Ishikawa (cell line): ENCODE measurements around the gene NUP133.

Experiments used
- CEBPB ChIP-seq: IDR thresholded peaks from 2 replicates; pipeline ENCODE4 v1.6.1; 2012
- CREB1 ChIP-seq: IDR thresholded peaks from 2 replicates; pipeline ENCODE4 v1.6.1; 2012; ENCODE audit warnings: low read depth
- EGR1 ChIP-seq: IDR thresholded peaks from 2 replicates; pipeline ENCODE4 v1.6.1; 2012
- FOXM1 ChIP-seq: IDR thresholded peaks from 2 replicates; pipeline ENCODE4 v1.6.1; 2012; ENCODE audit warnings: low read depth, borderline replicate concordance
- MAX ChIP-seq: IDR thresholded peaks from 2 replicates; pipeline ENCODE4 v1.6.1; 2012
- NFIC ChIP-seq: IDR thresholded peaks from 2 replicates; pipeline ENCODE4 v1.6.1; 2012
- TAF1 ChIP-seq: IDR thresholded peaks from 2 replicates; pipeline ENCODE4 v1.6.1; 2012; ENCODE audit warnings: low read depth, mild to moderate bottlenecking
- TCF12 ChIP-seq: IDR thresholded peaks from 2 replicates; pipeline ENCODE4 v1.6.1; 2012; ENCODE audit warnings: low read depth
- TEAD4 ChIP-seq: IDR thresholded peaks from 2 replicates; pipeline ENCODE4 v1.6.1; 2012
- USF1 ChIP-seq: IDR thresholded peaks from 2 replicates; pipeline ENCODE4 v1.6.1; 2012
- ZBTB7A ChIP-seq: IDR thresholded peaks from 2 replicates; pipeline ENCODE4 v1.6.1; 2012; ENCODE audit warnings: low read depth
- TF ChIP-seq, protein P1 (sequence below): IDR thresholded peaks from 2 replicates; pipeline ENCODE4 v1.6.1; 2012; ENCODE audit warnings: low read depth, mild to moderate bottlenecking

- no peak for TF ChIP-seq MAX
- TF ChIP-seq, protein P1, sequence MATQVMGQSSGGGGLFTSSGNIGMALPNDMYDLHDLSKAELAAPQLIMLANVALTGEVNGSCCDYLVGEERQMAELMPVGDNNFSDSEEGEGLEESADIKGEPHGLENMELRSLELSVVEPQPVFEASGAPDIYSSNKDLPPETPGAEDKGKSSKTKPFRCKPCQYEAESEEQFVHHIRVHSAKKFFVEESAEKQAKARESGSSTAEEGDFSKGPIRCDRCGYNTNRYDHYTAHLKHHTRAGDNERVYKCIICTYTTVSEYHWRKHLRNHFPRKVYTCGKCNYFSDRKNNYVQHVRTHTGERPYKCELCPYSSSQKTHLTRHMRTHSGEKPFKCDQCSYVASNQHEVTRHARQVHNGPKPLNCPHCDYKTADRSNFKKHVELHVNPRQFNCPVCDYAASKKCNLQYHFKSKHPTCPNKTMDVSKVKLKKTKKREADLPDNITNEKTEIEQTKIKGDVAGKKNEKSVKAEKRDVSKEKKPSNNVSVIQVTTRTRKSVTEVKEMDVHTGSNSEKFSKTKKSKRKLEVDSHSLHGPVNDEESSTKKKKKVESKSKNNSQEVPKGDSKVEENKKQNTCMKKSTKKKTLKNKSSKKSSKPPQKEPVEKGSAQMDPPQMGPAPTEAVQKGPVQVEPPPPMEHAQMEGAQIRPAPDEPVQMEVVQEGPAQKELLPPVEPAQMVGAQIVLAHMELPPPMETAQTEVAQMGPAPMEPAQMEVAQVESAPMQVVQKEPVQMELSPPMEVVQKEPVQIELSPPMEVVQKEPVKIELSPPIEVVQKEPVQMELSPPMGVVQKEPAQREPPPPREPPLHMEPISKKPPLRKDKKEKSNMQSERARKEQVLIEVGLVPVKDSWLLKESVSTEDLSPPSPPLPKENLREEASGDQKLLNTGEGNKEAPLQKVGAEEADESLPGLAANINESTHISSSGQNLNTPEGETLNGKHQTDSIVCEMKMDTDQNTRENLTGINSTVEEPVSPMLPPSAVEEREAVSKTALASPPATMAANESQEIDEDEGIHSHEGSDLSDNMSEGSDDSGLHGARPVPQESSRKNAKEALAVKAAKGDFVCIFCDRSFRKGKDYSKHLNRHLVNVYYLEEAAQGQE = no peak
- no peak for TF ChIP-seq CEBPB
- TF ChIP-seq NFIC = no peak
- TF ChIP-seq FOXM1 = no peak
- no peak for TF ChIP-seq EGR1
- no peak for TF ChIP-seq CREB1
- no peak for TF ChIP-seq TEAD4
- TF ChIP-seq TCF12 = no peak
- no peak for TF ChIP-seq TAF1
- TF ChIP-seq ZBTB7A = no peak
- TF ChIP-seq USF1 = no peak
These were observed 59.3 kb downstream of the NUP133 start for GRCh38 chr1:229448845-229449244.
